ENCODE measurements around the gene TAF13. TPM values are rescaled to one million over a fixed set of nuclear protein-coding genes. Genes with fewer than 3 reads are reported as not detected.
"Not testable (repeated sequence)": the region's sequence is repeated elsewhere in the genome, so short reads cannot be mapped to it uniquely, and the experiment has no call there.

TAF13 gene
- total and polyA plus RNA-seq, 2 of the 4 experiments (the other 2 are of a cell fraction) = 13.1 to 42.5 TPM

DNA sequence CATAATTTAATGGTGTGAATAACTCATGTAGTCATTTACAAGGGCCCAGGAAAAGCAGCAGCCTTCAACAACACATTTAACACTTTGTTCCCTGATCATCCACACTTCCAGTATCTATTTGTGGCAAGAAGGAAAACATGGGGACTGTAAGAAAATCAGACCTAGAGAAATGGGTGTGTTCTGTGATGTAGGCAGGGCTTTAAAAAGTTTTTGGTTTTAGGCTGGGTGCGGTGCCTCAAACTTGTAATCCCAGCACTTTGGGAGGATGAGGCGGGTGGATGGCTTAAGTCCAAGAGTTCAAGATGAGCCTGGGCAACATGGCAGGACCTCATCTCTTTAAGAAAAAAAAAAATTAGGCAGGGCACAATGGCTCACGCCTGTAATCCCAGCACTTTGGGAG lies 19.7 kb downstream of the TAF13 start:
- Histone ChIP-seq H3K79me1 (ENCODE audit: low read depth in 1 of 2, low read length in 2 of 2) (no peaks in the 10 kb centered on the region), H3K23ac (ENCODE audit: low read depth, low read length) (no peak overlapping the region), H2BK5ac (ENCODE audit: low read depth, low read length, poor library complexity, severe bottlenecking) (no peak overlapping the region), H2AK9ac (replicated peaks; ENCODE audit: low read depth, low read length, poor library complexity) (no peak overlapping the region), H3K14ac (replicated peaks; ENCODE audit: low read depth, low read length) (no peak overlapping the region), H3K27me3 (ENCODE audit: control insufficient read depth, insufficient read depth, low read length) (no peaks in the 10 kb centered on the region), H3K9ac (ENCODE audit: low read depth, low read length) (no peak overlapping the region), H3K4me1 (ENCODE audit: control insufficient read depth, insufficient read depth, low read length) (no peaks in the 10 kb centered on the region), H4K91ac (ENCODE audit: insufficient read depth, low read depth, low read length) (no peak overlapping the region), H3K4me3 (ENCODE audit: insufficient read depth, low read depth, low read length) (no peak overlapping the region), H2AK5ac (ENCODE audit: low read depth, low read length) (no peak overlapping the region), H4K20me1 (ENCODE audit: insufficient read depth, low read length) (no peaks in the 10 kb centered on the region), H3K9me3 (ENCODE audit: control insufficient read depth, insufficient read depth, low read length) (no peaks in the 10 kb centered on the region), H3K56ac (ENCODE audit: extremely low read depth, insufficient read depth, low read length) (no peak overlapping the region), H2AFZ (replicated peaks; ENCODE audit: low read length, poor library complexity) (no peak overlapping the region), H3K4ac (ENCODE audit: low read depth, low read length) (no peak overlapping the region), H3K18ac (ENCODE audit: low read depth, low read length) (no peak overlapping the region), H3K27ac (ENCODE audit: insufficient read depth, low read length) (no peak overlapping the region), H4K8ac (ENCODE audit: low read depth in 2 of 2, low read length in 2 of 2) (no peak overlapping the region), H2BK120ac (ENCODE audit: low read depth, low read length) (no peak overlapping the region), H4K5ac (ENCODE audit: low read depth, low read length) (no peak overlapping the region), H2BK15ac (ENCODE audit: low read depth, low read length) (no peak overlapping the region), H2BK20ac (ENCODE audit: low read depth, low read length) (no peak overlapping the region), H3K36me3 (ENCODE audit: control insufficient read depth, insufficient read depth, low read length) (no peaks in the 10 kb centered on the region), H3K4me2 (ENCODE audit: low read depth, low read length) (no peak overlapping the region), H3K9me1 (ENCODE audit: insufficient read depth, low read length) (no peaks in the 10 kb centered on the region)
- BruUV-seq (replicated peaks) = no TSS peak
- dilution Hi-C loops (cut with HindIII; ENCODE audit: low sequenced_read_pairs, unreplicated experiment) (no loop called here), in situ Hi-C loops (cut with MboI; ENCODE audit: low sequenced_read_pairs) (no loop called here), intact Hi-C loops (cut with micrococcal nuclease) (no loop called here)
- WGBS, 2 experiments (ENCODE audit: extremely low coverage in 2 of 2, insufficient read length in 1 of 2) = 100% methylated on average over 2 of the region's 3 CpGs; no CpG with 5 or more reads in 1 of the 2 experiments
- ATAC-seq (ENCODE audit: low read depth) (no peak), DNase-seq (no peak)
- ChIA-PET CTCF (no interaction called here), POLR2A (ENCODE audit: unreplicated experiment) (no interaction called here)
- TF ChIP-seq RCOR1 (IDR thresholded peaks at IDR 0.05; ENCODE audit: insufficient replicate concordance, low read length) (no peak), BHLHE40 (IDR thresholded peaks at IDR 0.05; ENCODE audit: low read depth, low read length) (no peak), POLR2A (IDR thresholded peaks at IDR 0.05; ENCODE audit: low read depth, low read length) (no peak), NFE2L2 (IDR thresholded peaks at IDR 0.05; ENCODE audit: low read depth, low read length) (no peak), RAD21 (IDR thresholded peaks at IDR 0.05; ENCODE audit: low read length) (no peak), CEBPB (IDR thresholded peaks at IDR 0.05; ENCODE audit: low read depth, low read length) (no peak)
- TF ChIP-seq, protein P1, sequence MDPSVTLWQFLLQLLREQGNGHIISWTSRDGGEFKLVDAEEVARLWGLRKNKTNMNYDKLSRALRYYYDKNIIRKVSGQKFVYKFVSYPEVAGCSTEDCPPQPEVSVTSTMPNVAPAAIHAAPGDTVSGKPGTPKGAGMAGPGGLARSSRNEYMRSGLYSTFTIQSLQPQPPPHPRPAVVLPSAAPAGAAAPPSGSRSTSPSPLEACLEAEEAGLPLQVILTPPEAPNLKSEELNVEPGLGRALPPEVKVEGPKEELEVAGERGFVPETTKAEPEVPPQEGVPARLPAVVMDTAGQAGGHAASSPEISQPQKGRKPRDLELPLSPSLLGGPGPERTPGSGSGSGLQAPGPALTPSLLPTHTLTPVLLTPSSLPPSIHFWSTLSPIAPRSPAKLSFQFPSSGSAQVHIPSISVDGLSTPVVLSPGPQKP (IDR thresholded peaks at IDR 0.05; ENCODE audit: borderline replicate concordance, low read depth, low read length) = no peak

DNA sequence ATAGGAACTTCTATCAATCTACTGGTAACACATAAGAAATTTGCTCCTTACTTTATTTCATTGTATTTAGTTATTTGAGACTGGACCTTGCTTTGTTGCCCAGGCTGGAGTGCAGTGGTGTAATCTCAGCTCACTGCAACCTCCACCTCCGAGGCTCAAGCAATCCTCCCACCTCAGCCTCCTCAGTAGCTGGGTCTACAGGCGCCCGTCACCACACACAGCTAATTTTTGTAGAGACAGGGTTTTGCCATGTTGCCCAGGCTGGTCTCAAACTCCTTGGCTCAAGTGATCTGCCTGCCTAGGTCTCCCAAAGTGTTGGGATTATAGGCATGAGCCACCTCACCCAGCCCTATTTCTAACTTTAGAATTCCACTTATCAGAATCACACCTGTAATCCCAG lies 23.7 kb downstream of the TAF13 start:
- H3K27me3 ChIP-seq (ENCODE audit: control insufficient read depth, insufficient read depth, low read length); H4K5ac ChIP-seq (ENCODE audit: low read depth, low read length); H2AK9ac ChIP-seq (replicated peaks; ENCODE audit: low read depth, low read length, poor library complexity); H2AK5ac ChIP-seq (ENCODE audit: low read depth, low read length); DNase-seq; BruUV-seq (replicated peaks); H2BK5ac ChIP-seq (ENCODE audit: low read depth, low read length, poor library complexity, severe bottlenecking); H3K4me2 ChIP-seq (ENCODE audit: low read depth, low read length); H2BK20ac ChIP-seq (ENCODE audit: low read depth, low read length); dilution Hi-C loops (cut with HindIII; ENCODE audit: low sequenced_read_pairs, unreplicated experiment); H3K56ac ChIP-seq (ENCODE audit: extremely low read depth, insufficient read depth, low read length); H3K9ac ChIP-seq (ENCODE audit: low read depth, low read length); H3K27ac ChIP-seq (ENCODE audit: insufficient read depth, low read length); H4K20me1 ChIP-seq (ENCODE audit: insufficient read depth, low read length); H3K4me1 ChIP-seq (ENCODE audit: control insufficient read depth, insufficient read depth, low read length); H2BK15ac ChIP-seq (ENCODE audit: low read depth, low read length); H2AFZ ChIP-seq (replicated peaks; ENCODE audit: low read length, poor library complexity); H3K79me1 ChIP-seq (ENCODE audit: low read depth in 1 of 2, low read length in 2 of 2); intact Hi-C loops (cut with micrococcal nuclease); H3K9me3 ChIP-seq (ENCODE audit: control insufficient read depth, insufficient read depth, low read length); CTCF ChIA-PET; H3K4ac ChIP-seq (ENCODE audit: low read depth, low read length); H3K4me3 ChIP-seq (ENCODE audit: insufficient read depth, low read depth, low read length); H3K23ac ChIP-seq (ENCODE audit: low read depth, low read length); in situ Hi-C loops (cut with MboI; ENCODE audit: low sequenced_read_pairs); H2BK120ac ChIP-seq (ENCODE audit: low read depth, low read length); ATAC-seq (ENCODE audit: low read depth); H3K18ac ChIP-seq (ENCODE audit: low read depth, low read length); H3K9me1 ChIP-seq (ENCODE audit: insufficient read depth, low read length); H4K8ac ChIP-seq (ENCODE audit: low read depth in 2 of 2, low read length in 2 of 2); H3K14ac ChIP-seq (replicated peaks; ENCODE audit: low read depth, low read length); H3K36me3 ChIP-seq (ENCODE audit: control insufficient read depth, insufficient read depth, low read length); H4K91ac ChIP-seq (ENCODE audit: insufficient read depth, low read depth, low read length); POLR2A ChIA-PET (ENCODE audit: unreplicated experiment): not testable (repeated sequence)
- WGBS, 2 experiments (ENCODE audit: extremely low coverage in 2 of 2, insufficient read length in 1 of 2) = no CpG with 5 or more reads among the region's 3 CpGs

Data from IMR-90 (cell line).